HG02678 (cell line): ENCODE results near the gene COL13A1.

Experiments used
- ATAC-seq: cut with Tn5 transposase; IDR thresholded peaks from one replicate; pipeline ENCODE4 v1.9.1; 2021; ENCODE audit warnings: mild to moderate bottlenecking, moderate library complexity; ENCODE audit not compliant: unreplicated experiment

Gene COL13A1

DNA sequence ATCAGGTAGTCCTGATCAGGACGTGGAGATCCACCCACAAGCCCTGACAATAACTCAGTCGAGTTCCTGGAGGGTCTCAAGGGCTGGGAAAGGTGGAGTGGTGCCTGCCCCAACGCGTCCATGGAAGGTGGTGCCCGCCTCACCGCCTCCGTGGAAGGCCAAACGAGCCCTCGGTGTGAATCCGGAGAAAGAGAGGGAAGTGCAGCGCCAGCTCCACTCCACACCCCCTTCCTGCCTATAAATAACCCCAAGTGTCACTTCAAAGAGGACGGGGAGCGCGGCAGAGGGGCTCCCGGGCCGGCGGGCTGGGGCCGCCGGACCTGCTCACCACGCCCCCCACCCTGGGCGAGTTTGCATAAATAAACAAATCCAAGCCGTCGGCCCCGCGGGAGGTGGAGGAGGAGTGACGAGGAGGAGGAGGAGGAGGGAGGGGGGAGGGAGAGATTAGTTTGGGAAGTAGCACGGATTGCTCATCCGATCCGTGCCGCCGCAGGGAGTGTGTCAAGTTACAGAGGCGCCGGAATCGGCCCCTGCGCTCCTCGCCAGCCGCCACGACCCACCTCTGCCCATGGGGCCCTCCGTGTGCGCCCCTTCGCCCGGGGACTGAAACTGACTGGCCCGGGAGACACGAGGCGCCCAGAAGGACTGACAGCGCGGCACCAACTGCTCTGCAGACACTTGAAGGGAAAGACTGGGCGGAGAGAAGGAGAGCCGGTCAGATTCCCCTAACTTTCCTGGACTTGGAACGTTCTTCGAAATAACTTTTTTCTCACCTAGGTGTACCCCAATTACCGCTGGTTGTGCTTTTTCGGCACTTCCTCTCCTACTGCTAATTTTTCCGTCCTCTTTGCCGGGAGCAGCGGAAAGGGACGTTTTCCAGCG lies at the start of gene COL13A1:
Gene COL13A1, plus strand, starts transcription at position 473 of the 882 bp plus-strand sequence. CDS start 518 bp downstream, outside the sequence.
- no peak for ATAC-seq

DNA sequence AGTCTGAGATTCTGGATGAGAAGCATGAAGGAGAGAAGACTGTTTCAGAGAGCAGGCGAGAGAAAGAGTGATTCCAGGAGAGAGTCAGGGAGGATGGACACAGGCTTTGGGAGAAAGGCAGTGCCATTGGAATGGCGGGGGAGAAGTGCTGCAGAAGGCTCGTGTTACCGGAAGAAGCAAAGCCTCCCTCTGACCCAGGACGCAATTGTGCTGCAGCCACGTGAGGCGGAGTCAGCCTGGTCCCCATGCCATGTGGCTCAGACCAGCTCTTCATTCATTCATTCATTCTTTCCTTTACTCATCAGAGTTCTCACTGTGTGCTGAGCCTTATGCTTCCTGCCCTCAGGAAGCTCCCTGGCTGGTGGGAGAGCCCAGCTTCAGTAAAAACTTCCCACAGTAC lies 49.2 kb upstream of the COL13A1 start:
- ATAC-seq: no peak

DNA sequence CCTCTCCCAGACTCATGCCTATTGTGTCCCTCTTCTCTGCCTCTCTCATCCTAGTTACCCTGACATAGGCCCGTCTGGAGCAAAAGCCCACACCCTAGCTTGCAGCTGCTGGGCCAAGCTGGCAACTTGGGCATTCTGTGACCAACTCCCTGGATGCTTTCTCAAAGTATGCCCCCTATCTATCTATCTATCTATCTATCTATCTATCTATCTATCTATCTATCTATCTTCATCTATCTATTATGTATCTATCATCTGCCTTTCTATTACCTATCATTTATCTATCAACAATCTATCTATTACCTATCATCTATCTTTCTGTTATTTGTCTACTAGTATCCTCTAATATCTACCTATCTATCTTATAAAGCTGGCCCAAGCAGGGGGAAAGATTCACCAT lies 45.4 kb upstream of the COL13A1 start:
- no peak for ATAC-seq

DNA sequence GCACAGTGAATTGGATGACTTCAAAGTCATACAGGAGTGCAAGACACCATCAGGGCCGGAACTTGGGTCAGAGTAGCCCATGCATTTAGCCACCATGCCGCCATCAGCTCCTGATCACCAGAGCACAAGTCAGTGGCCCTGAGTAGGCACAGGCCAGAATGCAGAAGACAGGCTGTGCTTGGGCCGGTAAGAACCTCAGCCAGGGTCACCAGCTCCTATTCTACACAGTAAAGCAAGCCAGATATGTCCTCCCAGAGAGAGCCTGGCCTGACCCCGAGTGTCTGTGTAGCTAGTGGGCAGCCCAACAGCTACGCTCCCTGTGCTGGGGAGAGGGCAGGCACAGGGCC lies 44.5 kb upstream of the COL13A1 start:
- ATAC-seq: no peak

DNA sequence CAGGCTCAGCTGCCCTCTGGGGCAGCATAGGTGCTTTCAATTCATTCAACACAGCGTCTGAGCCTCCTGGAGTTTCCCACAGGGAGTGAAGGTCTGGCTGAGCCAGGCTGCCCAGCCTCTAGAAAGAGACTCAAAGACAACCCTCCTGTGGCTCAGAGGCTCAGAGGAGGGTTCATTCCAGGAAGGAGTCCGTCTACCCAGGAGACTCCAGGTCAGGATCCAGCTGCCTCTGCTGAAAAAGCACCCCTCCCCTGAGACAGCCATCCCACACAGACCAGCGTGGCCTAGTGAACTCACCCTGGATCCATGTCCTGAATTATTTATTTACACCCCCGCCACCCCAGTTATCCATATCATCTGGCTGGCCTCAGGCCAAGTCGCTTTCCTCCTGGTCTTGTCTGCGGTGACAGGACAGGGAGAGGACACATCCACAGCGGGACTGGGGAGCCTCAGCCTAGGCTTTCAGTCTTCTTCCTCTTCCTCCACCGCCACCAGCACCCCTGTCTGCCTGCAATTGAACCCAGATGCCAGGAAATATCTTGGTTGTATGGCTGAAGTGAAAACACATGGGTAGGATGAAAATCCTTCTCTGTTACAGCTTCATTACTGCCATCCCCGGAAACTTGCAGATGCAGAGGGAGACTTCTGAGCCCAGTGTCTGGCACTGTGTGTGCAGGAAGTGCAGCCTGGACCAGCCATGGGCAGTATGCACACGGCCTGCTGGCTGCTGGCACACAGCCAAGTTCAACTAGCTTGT lies 44.0 kb upstream of the COL13A1 start:
- no peak for ATAC-seq

DNA sequence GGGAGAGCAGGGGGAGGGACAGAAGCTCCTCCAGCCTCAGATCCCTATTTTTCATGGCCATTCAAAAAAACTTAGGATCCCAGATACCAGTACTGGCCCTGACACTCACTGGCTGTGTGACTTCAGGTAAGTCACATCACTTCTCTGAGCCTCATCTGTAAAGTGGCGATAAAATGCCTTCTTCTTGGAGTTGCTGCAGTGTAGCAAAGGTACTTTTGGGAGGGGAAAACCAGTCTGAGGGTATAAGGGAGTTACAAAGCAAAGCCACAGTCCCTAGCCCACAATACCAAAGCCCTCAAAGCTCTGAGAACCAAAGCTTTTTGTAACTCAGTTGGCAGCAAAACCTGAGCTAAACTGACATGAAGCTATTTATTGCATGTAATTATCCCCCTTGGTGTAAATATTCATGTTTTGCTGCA lies 43.4 kb upstream of the COL13A1 start:
- ATAC-seq: no peak

DNA sequence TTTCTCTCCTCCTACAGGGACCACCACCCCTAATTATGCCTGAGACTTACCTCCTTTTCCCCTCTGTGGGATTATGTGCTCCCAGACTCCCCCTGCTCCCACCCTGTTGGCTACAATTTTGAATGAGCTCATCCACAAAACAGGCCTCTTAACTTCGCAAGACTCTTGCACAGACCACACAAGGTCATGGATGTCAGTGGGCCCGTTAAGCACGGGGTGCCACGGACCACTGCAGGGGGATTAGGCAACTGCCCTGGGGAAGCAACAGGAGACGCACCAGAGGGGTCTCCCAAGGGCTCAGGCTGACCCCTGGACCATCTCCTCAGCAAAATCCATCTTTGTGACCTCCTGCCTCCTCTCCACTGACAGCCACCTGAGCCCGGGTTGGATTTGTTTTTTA lies 42.1 kb upstream of the COL13A1 start:
- ATAC-seq: no peak

DNA sequence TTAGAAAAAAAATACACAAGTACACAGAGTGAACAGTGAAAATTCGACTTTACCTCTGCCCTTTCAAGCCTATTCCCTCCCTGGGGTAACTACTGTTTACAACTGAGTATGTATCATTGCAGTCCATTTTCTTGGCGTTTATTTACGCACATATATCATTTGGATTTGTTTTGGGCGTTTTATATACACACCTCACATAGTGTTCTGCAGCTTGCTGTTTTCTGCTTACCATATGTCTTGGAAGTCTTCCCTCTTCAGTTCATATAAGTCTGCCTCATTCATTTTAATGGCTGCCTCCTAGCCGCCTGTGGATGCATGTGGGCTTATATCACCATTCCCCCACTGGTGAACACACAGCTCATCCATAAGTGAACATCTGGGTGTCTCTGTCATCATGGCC lies 41.6 kb upstream of the COL13A1 start:
- ATAC-seq: no peak

DNA sequence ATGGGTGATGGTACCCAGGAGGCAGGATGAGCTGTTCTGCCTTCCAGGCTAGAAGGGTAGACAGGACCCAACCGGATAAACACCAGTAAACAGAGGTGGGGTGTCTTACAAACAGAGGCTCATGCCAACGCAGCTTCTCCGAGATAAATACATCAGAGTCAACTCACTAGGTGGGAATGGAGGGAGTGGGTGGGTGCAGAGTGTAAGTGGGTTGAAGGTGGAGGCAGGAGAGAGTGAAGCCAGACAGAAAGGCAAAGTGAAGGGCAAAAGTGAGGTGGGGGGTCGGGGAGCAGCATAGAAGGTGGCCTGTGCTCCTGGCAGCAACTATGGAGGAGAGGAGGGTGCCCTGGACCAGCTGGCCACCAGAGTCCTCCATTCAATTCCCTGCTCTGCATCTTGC lies 40.4 kb upstream of the COL13A1 start:
- no peak for ATAC-seq

DNA sequence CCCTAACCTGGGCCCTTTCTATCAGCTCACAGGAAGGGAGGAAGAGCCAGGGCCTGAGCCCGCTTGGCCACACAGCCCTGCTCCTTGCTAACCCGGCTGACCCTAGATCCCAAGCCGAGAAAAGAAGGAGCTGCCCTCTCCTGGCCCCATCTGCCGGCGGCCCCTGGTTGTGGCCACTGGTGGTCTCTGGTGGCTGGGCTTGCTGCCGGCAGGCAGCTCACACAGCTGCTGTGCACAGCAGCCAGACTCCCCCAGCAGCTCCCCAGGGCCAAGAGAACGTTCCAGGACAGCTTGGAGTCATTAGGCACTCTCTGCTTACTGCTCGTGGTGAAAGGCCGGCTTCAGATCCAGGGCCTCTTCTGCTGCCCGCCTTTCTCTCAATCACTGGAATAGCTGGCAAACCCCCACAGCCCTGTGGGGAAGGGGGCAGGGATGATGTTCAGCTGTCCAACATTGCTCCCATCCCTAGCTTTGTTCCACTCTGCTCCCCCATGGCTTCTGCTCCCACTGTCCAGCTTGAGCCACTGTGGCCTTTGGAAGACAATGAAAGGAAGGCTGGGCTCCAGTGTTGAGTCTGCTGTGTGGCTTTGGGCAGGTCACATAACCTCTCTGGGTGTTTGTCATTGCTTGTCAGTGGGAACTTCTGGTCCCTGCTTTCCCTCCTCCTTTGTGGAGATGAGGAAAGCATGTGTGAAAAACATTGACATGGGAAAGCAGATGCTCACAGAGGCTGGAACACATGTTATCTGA lies 35.4 kb upstream of the COL13A1 start:
- ATAC-seq: no peak

DNA sequence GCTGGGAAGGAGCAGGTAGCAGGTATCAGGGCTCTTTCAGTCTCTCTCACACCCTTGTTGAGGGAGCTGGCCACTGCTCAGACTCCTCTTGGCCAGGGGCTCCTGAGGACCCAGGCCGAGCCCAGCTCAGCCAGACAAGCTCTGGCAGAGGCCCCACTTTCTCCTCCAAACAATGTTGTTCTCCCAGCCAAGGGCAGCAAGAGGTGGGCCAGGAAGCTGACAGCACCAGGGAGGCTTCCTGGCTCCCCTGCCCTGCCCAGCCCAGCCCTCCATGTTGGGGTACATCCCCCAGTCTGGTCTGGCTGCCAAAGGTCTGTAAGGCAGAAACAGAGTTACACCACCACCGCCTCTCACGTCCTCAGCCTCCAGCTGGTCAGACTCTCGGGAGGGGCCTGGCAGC lies 33.9 kb upstream of the COL13A1 start:
- ATAC-seq: no peak

DNA sequence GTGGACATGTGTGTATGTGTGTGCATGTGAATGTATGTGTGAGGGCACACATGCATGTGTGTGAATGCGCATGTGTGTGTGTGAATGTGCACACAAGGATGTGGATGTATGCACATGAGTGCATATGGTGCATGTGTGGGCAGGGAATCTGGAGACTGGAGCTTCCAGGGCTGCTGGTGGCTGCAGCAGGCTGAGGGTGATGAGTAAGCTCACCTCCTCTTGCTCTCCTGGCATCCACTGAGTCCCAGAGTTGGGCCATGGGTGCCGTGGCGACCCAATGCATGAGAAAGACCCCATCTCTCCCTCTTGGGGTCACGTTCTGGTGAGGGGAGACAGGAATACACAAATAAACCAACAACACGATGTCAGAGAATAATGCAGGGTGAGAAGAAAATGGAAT lies 33.3 kb upstream of the COL13A1 start:
- no peak for ATAC-seq

DNA sequence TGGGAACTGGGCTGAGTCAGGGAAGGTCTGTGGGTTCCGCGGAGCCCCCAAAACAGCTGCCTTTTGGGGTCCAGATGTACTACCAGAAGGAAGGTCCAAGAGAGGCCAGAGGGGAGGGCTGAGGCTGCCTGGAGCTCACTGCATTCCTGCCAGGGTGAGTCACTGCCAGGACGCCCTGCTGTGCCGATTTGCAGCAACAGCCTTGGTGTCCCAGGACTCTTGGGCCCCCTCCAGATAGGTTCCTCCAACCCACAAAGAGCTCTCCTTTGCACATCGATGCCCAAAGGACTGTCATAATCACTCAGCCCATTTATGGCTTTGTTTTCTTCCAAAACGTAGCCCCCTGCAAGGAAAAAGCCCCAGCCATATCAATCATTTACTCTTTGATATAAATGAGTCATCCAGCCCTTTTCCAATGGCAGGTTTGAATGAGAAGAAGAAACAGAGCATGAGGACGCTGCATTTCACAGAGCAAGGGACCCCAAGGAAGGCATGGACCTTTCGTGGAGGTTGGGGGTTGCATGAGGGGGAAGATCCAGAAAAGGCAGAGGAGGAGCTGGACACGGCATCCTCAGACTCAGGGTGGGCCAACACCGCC lies 32.2 kb upstream of the COL13A1 start:
- no peak for ATAC-seq

DNA sequence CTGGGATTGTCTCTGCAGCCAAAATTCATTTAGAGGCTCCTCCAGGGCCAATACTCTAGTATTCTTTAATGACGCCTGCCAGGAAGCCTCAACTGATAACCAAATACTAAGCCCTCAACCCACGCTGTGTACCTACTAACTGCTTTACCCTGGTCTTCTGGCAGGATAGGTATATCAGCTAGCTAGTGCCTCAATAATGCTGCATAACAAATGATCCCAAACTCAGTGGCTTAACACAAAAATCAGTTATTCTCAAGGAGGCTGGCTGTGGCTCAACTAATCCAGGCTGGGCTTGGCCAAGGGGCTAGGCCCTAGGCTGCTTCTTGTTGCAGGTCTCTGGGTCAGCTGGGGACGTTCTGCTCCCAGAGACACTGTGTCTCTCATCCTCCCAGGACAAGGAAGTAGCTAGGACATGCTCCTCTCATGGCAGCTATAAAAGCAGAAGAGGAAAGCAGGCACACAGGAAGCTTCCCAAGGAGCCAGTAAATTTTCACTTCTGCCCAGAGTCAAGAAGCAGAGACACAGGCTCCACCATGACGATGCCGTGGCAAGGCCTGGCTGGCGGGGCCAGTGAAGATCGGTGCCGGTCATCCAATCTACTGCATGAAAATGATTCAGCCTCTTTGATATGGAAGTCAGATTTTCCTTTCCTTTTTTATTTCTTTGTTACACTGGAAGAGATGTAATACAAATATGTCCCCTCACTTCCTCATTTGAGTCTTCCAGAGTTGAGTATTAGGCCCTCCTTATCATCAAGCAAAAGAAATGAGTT lies 28.6 kb upstream of the COL13A1 start:
- no peak for ATAC-seq

DNA sequence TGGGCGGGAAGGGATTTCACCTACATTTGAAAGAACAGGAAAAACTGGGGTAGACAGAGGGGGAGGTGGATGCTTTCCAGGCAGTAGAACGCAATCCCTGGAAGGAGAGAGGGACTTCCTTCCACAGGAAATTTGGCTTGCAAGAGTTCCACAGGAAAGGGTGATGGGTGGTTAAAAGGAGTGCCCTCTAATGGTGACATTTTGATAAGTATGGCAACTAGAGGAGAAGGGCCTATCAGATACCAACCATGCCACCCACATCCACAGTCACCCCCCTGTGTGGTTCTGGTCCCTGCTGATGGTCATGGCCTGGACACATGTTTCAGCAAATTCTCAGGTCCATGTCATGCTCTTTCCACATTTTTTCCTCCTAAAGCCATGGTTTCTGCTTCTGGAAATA lies 27.1 kb upstream of the COL13A1 start:
- no peak for ATAC-seq

DNA sequence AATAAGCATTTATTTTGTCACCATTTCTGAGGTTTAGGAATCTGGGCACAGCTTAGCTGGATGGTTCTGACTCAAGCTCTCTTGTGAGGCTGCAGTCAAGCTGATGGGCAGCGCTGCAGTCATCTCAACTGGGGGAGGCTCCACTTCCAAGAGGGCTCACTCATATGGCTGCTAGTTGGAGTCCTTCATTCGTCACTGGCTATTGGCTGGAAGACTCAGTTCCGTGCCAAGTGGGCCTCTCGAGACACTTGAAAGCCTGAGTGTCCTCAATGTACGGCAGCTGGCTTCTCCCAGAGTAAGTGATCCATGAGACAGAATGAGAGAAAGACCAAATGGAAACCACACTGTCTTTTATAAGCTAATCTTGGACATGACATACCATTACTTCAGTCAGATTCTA lies 21.6 kb upstream of the COL13A1 start:
- ATAC-seq: no peak

DNA sequence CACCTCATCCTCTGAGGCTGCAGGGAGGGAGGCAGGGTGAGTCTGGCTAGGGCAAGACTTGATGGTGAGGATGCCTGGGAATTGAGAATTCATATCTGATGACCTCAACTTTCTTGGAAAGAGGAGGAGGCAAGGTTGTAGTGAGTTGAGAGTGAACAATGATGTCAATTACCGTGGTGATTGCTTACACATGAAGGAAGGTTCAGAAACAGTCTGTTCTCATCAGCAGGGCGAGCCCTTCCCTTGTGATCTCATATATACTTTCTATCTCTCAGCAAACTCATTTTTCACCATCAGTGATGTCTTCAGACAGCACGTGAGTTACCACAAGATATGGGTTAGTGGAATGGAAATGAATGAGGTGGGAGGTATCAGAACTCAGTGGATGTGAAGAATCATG lies 20.1 kb upstream of the COL13A1 start:
- no peak for ATAC-seq

DNA sequence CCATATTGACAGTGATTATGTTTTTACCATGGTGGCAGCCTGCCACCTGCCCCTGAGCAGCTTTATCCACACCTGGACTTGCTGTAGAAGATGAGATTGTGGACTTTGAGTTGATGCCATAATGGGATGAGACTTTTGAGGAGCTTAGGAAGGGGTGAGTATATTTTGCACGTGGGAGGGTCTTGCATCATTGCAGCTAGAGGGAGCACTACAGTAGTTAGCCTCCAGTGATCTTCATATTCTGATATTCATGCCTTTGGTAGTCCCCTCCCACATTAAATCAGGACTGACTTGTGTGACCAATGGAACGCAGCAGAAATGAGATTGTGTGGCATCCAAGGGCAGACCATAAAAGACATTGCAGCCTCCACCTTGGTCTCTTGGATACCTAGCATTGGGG lies 18.2 kb upstream of the COL13A1 start:
- ATAC-seq: no peak

DNA sequence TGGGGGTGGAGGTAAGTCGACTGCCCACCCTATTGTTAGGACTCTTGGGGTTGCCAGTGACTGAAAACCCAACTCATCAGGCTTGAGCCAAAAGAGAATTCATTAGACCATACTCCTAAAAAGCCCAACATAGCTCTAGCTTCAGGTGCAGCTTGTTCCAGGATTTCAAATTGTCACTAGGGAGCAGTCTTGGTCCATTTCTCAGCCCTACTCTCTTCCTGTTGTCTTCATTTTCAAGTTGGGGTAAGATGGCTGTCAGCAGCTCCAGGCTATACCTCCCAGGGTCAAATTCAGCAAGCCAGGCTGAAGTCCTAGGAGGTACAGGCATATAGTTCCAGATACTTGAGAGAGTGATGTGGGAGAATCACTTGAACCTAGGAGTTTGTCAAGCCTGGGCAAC lies 14.9 kb upstream of the COL13A1 start:
- no peak for ATAC-seq

DNA sequence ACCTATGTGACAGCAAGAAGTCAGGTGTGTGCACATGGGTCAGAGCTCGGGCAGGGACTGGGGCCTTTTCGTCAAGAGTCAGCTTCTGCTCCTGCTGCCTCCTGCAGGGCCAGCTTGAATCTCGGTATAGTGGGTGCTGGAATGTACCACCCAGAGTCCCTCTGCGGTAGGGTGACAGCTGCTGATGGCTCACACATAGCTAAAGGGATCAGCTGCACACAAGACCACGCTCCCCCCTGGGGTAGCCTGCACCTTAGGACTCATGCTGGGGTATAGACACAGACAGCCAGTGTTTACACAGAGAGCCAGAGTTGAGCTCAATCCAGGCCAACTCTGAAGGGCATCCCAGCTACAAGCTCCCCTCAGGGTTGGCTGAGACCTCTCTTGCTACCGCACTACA lies 14.0 kb upstream of the COL13A1 start:
- no peak for ATAC-seq
